H9 (cell line): Measurements from ENCODE around the gene KRTAP12-3. TPM values are rescaled to one million over a fixed set of nuclear protein-coding genes. Genes with fewer than 3 reads are reported as not detected.
A peak's percentile ranks its signal among the peaks of the same experiment; 100 is the strongest.

Experiments
- DNase-seq: peaks from one replicate; pipeline ENCODE4 v3.0.0-alpha.2; 2017
- H2AFZ ChIP-seq: one replicate; pipeline ENCODE4 v1.6.1; 2013; ENCODE audit warnings: mild to moderate bottlenecking, low read length, control low read depth, moderate library complexity
- H2AK5ac ChIP-seq: 2 replicates; pipeline ENCODE4 v1.6.1; 2013; ENCODE audit warnings: low read length, control low read depth, mixed read lengths; ENCODE audit not compliant: insufficient read length
- H2BK120ac ChIP-seq: one replicate; pipeline ENCODE4 v1.6.1; 2013; ENCODE audit warnings: low read depth, mild to moderate bottlenecking, low read length, control low read depth, inconsistent platforms; ENCODE audit not compliant: poor library complexity, severe bottlenecking
- H2BK12ac ChIP-seq: 2 replicates; pipeline ENCODE4 v1.6.1; 2013; ENCODE audit warnings: low read length, control low read depth, mixed read lengths, low read depth; ENCODE audit not compliant: insufficient read length
- H2BK15ac ChIP-seq: 2 replicates; pipeline ENCODE4 v1.6.1; 2013; ENCODE audit warnings: low read depth, low read length, control low read depth
- H2BK20ac ChIP-seq: one replicate; pipeline ENCODE4 v1.6.1; 2013; ENCODE audit warnings: low read depth, mild to moderate bottlenecking, low read length, control low read depth, inconsistent platforms; ENCODE audit not compliant: poor library complexity, severe bottlenecking
- H2BK5ac ChIP-seq: 2 replicates; pipeline ENCODE4 v1.6.1; 2013; ENCODE audit warnings: low read length, control low read depth, mixed read lengths; ENCODE audit not compliant: insufficient read length
- H3K14ac ChIP-seq: 2 replicates; pipeline ENCODE4 v1.6.1; 2013; ENCODE audit warnings: low read length, control low read depth; ENCODE audit not compliant: insufficient read depth
- H3K18ac ChIP-seq: 2 replicates; pipeline ENCODE4 v1.6.1; 2013; ENCODE audit warnings: low read depth, mild to moderate bottlenecking, mixed read lengths, low read length, control low read depth; ENCODE audit not compliant: insufficient read length
- H3K23ac ChIP-seq: 2 replicates; pipeline ENCODE4 v1.6.1; 2013; ENCODE audit warnings: low read length, control low read depth, mixed read lengths, low read depth; ENCODE audit not compliant: insufficient read length
- H3K23me2 ChIP-seq: 2 replicates; pipeline ENCODE4 v1.6.1; 2013; ENCODE audit warnings: low read depth, mild to moderate bottlenecking, mixed read lengths, low read length, control low read depth; ENCODE audit not compliant: insufficient read length, poor library complexity, severe bottlenecking
- H3K27ac ChIP-seq: 2 replicates; pipeline ENCODE4 v1.5.1; 2013; ENCODE audit warnings: low read length, control low read depth, mixed read lengths, low read depth; ENCODE audit not compliant: insufficient read length
- H3K27me3 ChIP-seq: 2 replicates; pipeline ENCODE4 v1.6.1; 2013; ENCODE audit warnings: low read length, control low read depth, inconsistent platforms; ENCODE audit not compliant: insufficient read depth
- H3K4ac ChIP-seq: 2 replicates; pipeline ENCODE4 v1.6.1; 2013; ENCODE audit warnings: low read depth, mild to moderate bottlenecking, control low read depth, inconsistent platforms, low read length, moderate library complexity
- H3K4me1 ChIP-seq: 2 replicates; pipeline ENCODE4 v1.6.1; 2013; ENCODE audit warnings: low read length, control low read depth, inconsistent platforms; ENCODE audit not compliant: insufficient read depth
- H3K4me2 ChIP-seq: 2 replicates; pipeline ENCODE4 v1.6.1; 2013; ENCODE audit warnings: low read length, control low read depth, mixed read lengths; ENCODE audit not compliant: insufficient read length, insufficient read depth
- H3K56ac ChIP-seq: 2 replicates; pipeline ENCODE4 v1.6.1; 2013; ENCODE audit warnings: low read depth, mild to moderate bottlenecking, mixed read lengths, low read length, control low read depth; ENCODE audit not compliant: insufficient read length
- H3K79me1 ChIP-seq: 2 replicates; pipeline ENCODE4 v1.6.1; 2013; ENCODE audit warnings: low read depth, mild to moderate bottlenecking, moderate library complexity, low read length, control low read depth, inconsistent platforms; ENCODE audit not compliant: insufficient read depth, poor library complexity, severe bottlenecking
- H3K79me2 ChIP-seq: 2 replicates; pipeline ENCODE4 v1.6.1; 2013; ENCODE audit warnings: low read length, control low read depth, inconsistent platforms; ENCODE audit not compliant: insufficient read depth
- H3K9ac ChIP-seq: 2 replicates; pipeline ENCODE4 v1.6.1; 2013; ENCODE audit warnings: low read length, control low read depth, mixed read lengths; ENCODE audit not compliant: insufficient read length; ENCODE audit errors: extremely low read depth
- H3K9me3 ChIP-seq: one replicate; pipeline ENCODE4 v1.6.1; 2013; ENCODE audit warnings: low read depth, low read length, inconsistent platforms; ENCODE audit not compliant: control insufficient read depth
- H3T11ph ChIP-seq: one replicate; pipeline ENCODE4 v1.6.1; 2013; ENCODE audit warnings: mild to moderate bottlenecking, low read length, control low read depth, inconsistent platforms
- H4K20me1 ChIP-seq: one replicate; pipeline ENCODE4 v1.6.1; 2013; ENCODE audit not compliant: control insufficient read depth, insufficient read length, insufficient read depth
- H4K5ac ChIP-seq: 2 replicates; pipeline ENCODE4 v1.6.1; 2013; ENCODE audit warnings: low read depth, mild to moderate bottlenecking, mixed read lengths, low read length, control low read depth; ENCODE audit not compliant: insufficient read length
- H4K8ac ChIP-seq: replicated peaks from 2 replicates; pipeline ENCODE4 v1.6.1; 2013; ENCODE audit warnings: low read length, control low read depth, mixed read lengths, low read depth; ENCODE audit not compliant: insufficient read length
- H4K91ac ChIP-seq: 2 replicates; pipeline ENCODE4 v1.6.1; 2013; ENCODE audit warnings: low read depth, mild to moderate bottlenecking, moderate library complexity, mixed read lengths, low read length, control low read depth; ENCODE audit not compliant: insufficient read length
- H3K27ac Mint-ChIP-seq, 3 experiments: 2 replicates in 2 of 3; 3 replicates in 1 of 3; pipeline ENCODE4 v1.8.0; 2020 to 2021; ENCODE audit warnings: mixed read lengths in 3 of 3, mild to moderate bottlenecking in 1 of 3, moderate library complexity in 1 of 3
- H3K27me3 Mint-ChIP-seq: 2 replicates; pipeline ENCODE4 v1.8.0; 2021; ENCODE audit warnings: low read depth, mild to moderate bottlenecking, moderate library complexity, mixed read lengths
- H3K36me3 Mint-ChIP-seq, 3 experiments: 2 replicates in 2 of 3; 3 replicates in 1 of 3; pipeline ENCODE4 v1.8.0; 2020 to 2021; ENCODE audit warnings: low read depth in 3 of 3, mixed read lengths in 3 of 3; ENCODE audit not compliant: insufficient read depth in 1 of 3
- H3K4me1 Mint-ChIP-seq, 2 experiments: 2 replicates each; pipeline ENCODE4 v1.8.0; 2020; ENCODE audit warnings: mixed read lengths in 2 of 2
- H3K4me3 Mint-ChIP-seq, 2 experiments: 2 replicates in 1 of 2; 3 replicates in 1 of 2; pipeline ENCODE4 v1.8.0; 2020 to 2021; ENCODE audit warnings: mild to moderate bottlenecking in 2 of 2, mixed read lengths in 2 of 2, moderate library complexity in 1 of 2
- H3K9me3 Mint-ChIP-seq, 2 experiments: 2 replicates in 1 of 2; 3 replicates in 1 of 2; pipeline ENCODE4 v1.8.0; 2020; ENCODE audit warnings: mild to moderate bottlenecking in 2 of 2, mixed read lengths in 2 of 2, moderate library complexity in 1 of 2
- WGBS: extraction: QIAGEN DNeasy Blood & Tissue Kit; methylation state at CpG from one replicate; pipeline ENCODE4 v1.1.7; 2013; ENCODE audit warnings: missing lambda C conversion rate, low lambda C conversion rate, mixed read lengths; ENCODE audit not compliant: insufficient read length; ENCODE audit errors: extremely low coverage; 5-methylcytosine and 5-hydroxymethylcytosine counted together
- total RNA-seq: library from RNA; stranded (reverse); gene quantifications from 2 replicates; pipeline ENCODE4 v1.2.1, GENCODE V29; 2021
- TF ChIP-seq, protein P1 (sequence below): fragments of 200-600 bp; sonication (generic); conservative IDR thresholded peaks from 3 replicates; pipeline ENCODE4 v1.8.0; 2021; ENCODE audit warnings: antibody characterized with exemption, mild to moderate bottlenecking

Gene KRTAP12-3
- total RNA-seq, 1 experiment from 2014 or later, result not detected

DNA sequence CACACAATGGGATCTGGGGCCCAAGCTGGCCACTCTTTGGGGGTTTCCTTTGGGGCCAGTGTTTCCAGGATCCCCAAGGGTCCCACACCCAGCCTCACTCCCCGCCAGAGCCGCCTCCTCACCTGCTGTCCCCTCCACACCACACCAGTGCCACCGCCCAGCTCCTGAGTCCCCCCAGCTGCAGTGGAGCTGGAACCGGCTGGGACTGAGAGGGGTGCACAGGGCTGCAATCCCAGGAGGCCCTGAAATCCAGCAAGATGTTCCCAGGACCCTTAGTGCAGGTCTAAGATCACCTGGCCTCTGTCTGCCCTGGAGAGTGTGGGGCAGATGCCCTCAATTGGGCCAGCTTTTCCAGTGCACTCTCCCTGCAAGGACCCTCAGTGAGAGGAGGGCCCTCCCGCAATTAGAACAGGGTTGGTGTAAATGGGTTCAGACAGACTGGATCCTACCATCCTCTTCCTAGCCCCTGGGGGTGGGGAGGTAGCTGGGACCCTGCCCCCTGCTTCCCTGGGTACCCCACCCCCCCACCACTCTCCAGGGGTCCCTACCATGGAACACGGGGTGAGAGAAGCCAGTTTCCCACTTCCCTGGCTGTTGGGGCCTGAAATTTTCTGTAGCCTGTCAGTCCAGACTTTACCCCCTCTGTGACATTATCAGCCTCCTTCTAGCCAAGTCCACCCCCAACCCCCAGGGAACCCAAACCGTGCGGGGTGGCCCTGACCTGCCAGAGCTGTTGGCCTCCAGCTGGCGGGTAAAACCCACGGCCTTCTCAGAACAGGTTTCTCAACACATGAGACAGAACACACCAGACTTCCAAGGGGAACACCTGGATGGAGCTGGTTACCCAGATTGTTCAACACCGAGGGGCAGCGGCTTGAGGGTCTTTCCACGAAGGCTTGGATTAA lies 46.3 kb downstream of the KRTAP12-3 start:
- H3T11ph ChIP-seq, result no peak overlapping the region
- H4K8ac ChIP-seq, result no peak overlapping the region
- no peaks in the 10 kb centered on the region for H3K79me1 ChIP-seq
- no peak overlapping the region for H2BK120ac ChIP-seq
- no peak overlapping the region for H3K23ac ChIP-seq
- no peak overlapping the region for H2BK5ac ChIP-seq
- peaks cover 9% of the 10 kb centered on the region; the same call in 1 of the 2 replicates for H3K4me1 ChIP-seq
- H3K4me2 ChIP-seq, result peak overlapping the region; percentile 31
- H3K79me2 ChIP-seq, result no peaks in the 10 kb centered on the region
- peak overlapping the region; percentile 51 to 75; a peak in 4 of 5 replicates for H3K4me3 Mint-ChIP-seq
- H3K18ac ChIP-seq, result no peak overlapping the region
- H4K5ac ChIP-seq, result no peak overlapping the region
- H3K9ac ChIP-seq, result no peak overlapping the region
- H4K91ac ChIP-seq, result no peak overlapping the region
- H2BK20ac ChIP-seq, result no peak overlapping the region
- no CpG with 5 or more reads among the region's 13 CpGs for WGBS
- DNase-seq, result no peak
- no peaks in the 10 kb centered on the region for H4K20me1 ChIP-seq
- H3K36me3 Mint-ChIP-seq, result no peaks in the 10 kb centered on the region
- no peak overlapping the region for H3K27ac ChIP-seq
- peak overlapping the region; percentile 70 for H2BK12ac ChIP-seq
- H3K27me3 Mint-ChIP-seq, result peaks cover 47% of the 10 kb centered on the region
- H3K27ac Mint-ChIP-seq, result peak overlapping the region in 2 of 3 experiments; percentile 51 to 85; a peak in 3 of 7 replicates
- H2AFZ ChIP-seq, result no peak overlapping the region
- no peaks in the 10 kb centered on the region for H3K9me3 ChIP-seq
- peaks cover 19% of the 10 kb centered on the region for H3K23me2 ChIP-seq
- H3K14ac ChIP-seq, result peak overlapping the region; percentile 74
- no peak overlapping the region for H3K4ac ChIP-seq
- no peak overlapping the region for H3K56ac ChIP-seq
- no peak overlapping the region for H2AK5ac ChIP-seq
- H3K4me1 Mint-ChIP-seq, result peaks cover 72 to 77% of the 10 kb centered on the region in 2 experiments
- TF ChIP-seq, protein P1, sequence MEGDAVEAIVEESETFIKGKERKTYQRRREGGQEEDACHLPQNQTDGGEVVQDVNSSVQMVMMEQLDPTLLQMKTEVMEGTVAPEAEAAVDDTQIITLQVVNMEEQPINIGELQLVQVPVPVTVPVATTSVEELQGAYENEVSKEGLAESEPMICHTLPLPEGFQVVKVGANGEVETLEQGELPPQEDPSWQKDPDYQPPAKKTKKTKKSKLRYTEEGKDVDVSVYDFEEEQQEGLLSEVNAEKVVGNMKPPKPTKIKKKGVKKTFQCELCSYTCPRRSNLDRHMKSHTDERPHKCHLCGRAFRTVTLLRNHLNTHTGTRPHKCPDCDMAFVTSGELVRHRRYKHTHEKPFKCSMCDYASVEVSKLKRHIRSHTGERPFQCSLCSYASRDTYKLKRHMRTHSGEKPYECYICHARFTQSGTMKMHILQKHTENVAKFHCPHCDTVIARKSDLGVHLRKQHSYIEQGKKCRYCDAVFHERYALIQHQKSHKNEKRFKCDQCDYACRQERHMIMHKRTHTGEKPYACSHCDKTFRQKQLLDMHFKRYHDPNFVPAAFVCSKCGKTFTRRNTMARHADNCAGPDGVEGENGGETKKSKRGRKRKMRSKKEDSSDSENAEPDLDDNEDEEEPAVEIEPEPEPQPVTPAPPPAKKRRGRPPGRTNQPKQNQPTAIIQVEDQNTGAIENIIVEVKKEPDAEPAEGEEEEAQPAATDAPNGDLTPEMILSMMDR, result no peak
- H2BK15ac ChIP-seq, result no peak overlapping the region
- H3K27me3 ChIP-seq, result peaks cover 20% of the 10 kb centered on the region; the same call in 1 of the 2 replicates
- no peaks in the 10 kb centered on the region; a peak in 1 of 5 replicates for H3K9me3 Mint-ChIP-seq
